ENCODE measurements around the gene CLIC2.
"Not testable (repeated sequence)": the region's sequence is repeated elsewhere in the genome, so short reads cannot be mapped to it uniquely, and the experiment has no call there.

CLIC2 gene

GRCh38 chrX:155334486-155335336 lies at the start of gene CLIC2:
Gene CLIC2 (minus strand): TSS chrX:155334614. CDS start chrX:155334427, 187 bp downstream.
- no peak for TF ChIP-seq CTCF (IDR thresholded peaks at IDR 0.05; ENCODE audit: poor library complexity, severe bottlenecking)
- no peak for DNase-seq (ENCODE audit: low spot score)

GRCh38 chrX:155382529-155382967 lies 48.1 kb upstream of the CLIC2 start:
- not testable (repeated sequence) for H3K4me1 ChIP-seq (ENCODE audit: insufficient read depth, poor library complexity, severe bottlenecking)

More at GRCh38 chrX:155334486-155335336, at the start of gene CLIC2:
- ATAC-seq (ENCODE audit: low read depth), result peak; percentile 41; the same call in 1 of the 3 replicates
- Histone ChIP-seq H3K27me3 (ENCODE audit: insufficient read depth, poor library complexity, severe bottlenecking) (no peaks in the 10 kb centered on the region), H3K27ac (ENCODE audit: poor library complexity, severe bottlenecking) (no peak within 1 kb of the TSS), H3K9me3 (ENCODE audit: severe bottlenecking) (no peaks in the 10 kb centered on the region), H3K4me1 (ENCODE audit: insufficient read depth, poor library complexity, severe bottlenecking) (no peaks in the 10 kb centered on the region), H3K36me3 (ENCODE audit: low read depth) (no peaks in the 10 kb centered on the region), H3K4me3 (ENCODE audit: severe bottlenecking) (no peak within 1 kb of the TSS)

GRCh38 chrX:155381843-155382528 lies 47.6 kb upstream of the CLIC2 start, which contains the start of gene F8A2:
Gene F8A2 (plus strand): TSS chrX:155382095. CDS start chrX:155382115, 20 bp downstream.
- H3K36me3 ChIP-seq (ENCODE audit: low read depth); H3K27me3 ChIP-seq (ENCODE audit: insufficient read depth, poor library complexity, severe bottlenecking): not testable (repeated sequence)
- ATAC-seq (ENCODE audit: low read depth), result peak; percentile 76

More at GRCh38 chrX:155382529-155382967, 48.1 kb upstream of the CLIC2 start:
- ATAC-seq (ENCODE audit: low read depth), result peak; percentile 43
- not testable (repeated sequence) for H3K27ac ChIP-seq (ENCODE audit: poor library complexity, severe bottlenecking); H3K9me3 ChIP-seq (ENCODE audit: severe bottlenecking); H3K36me3 ChIP-seq (ENCODE audit: low read depth); H3K27me3 ChIP-seq (ENCODE audit: insufficient read depth, poor library complexity, severe bottlenecking); DNase-seq (ENCODE audit: low spot score); H3K4me3 ChIP-seq (ENCODE audit: severe bottlenecking)

GRCh38 chrX:155379802-155380201 lies 45.4 kb upstream of the CLIC2 start:
- H3K27ac ChIP-seq (ENCODE audit: poor library complexity, severe bottlenecking); DNase-seq (ENCODE audit: low spot score); ATAC-seq (ENCODE audit: low read depth); H3K9me3 ChIP-seq (ENCODE audit: severe bottlenecking); H3K4me1 ChIP-seq (ENCODE audit: insufficient read depth, poor library complexity, severe bottlenecking); H3K27me3 ChIP-seq (ENCODE audit: insufficient read depth, poor library complexity, severe bottlenecking); H3K4me3 ChIP-seq (ENCODE audit: severe bottlenecking); H3K36me3 ChIP-seq (ENCODE audit: low read depth): not testable (repeated sequence)

More at GRCh38 chrX:155381843-155382528, 47.6 kb upstream of the CLIC2 start, which contains the start of gene F8A2:
- not testable (repeated sequence) for DNase-seq (ENCODE audit: low spot score); H3K4me3 ChIP-seq (ENCODE audit: severe bottlenecking); H3K9me3 ChIP-seq (ENCODE audit: severe bottlenecking); H3K27ac ChIP-seq (ENCODE audit: poor library complexity, severe bottlenecking); H3K4me1 ChIP-seq (ENCODE audit: insufficient read depth, poor library complexity, severe bottlenecking)

GRCh38 chrX:155373777-155374458 lies 39.5 kb upstream of the CLIC2 start:
- H3K9me3 ChIP-seq (ENCODE audit: severe bottlenecking); H3K27me3 ChIP-seq (ENCODE audit: insufficient read depth, poor library complexity, severe bottlenecking); H3K27ac ChIP-seq (ENCODE audit: poor library complexity, severe bottlenecking); H3K36me3 ChIP-seq (ENCODE audit: low read depth); ATAC-seq (ENCODE audit: low read depth); H3K4me3 ChIP-seq (ENCODE audit: severe bottlenecking); H3K4me1 ChIP-seq (ENCODE audit: insufficient read depth, poor library complexity, severe bottlenecking); DNase-seq (ENCODE audit: low spot score): not testable (repeated sequence)

- not testable (repeated sequence) for H3K4me1 ChIP-seq (ENCODE audit: insufficient read depth, poor library complexity, severe bottlenecking); DNase-seq (ENCODE audit: low spot score); H3K36me3 ChIP-seq (ENCODE audit: low read depth); H3K27ac ChIP-seq (ENCODE audit: poor library complexity, severe bottlenecking); ATAC-seq (ENCODE audit: low read depth); H3K9me3 ChIP-seq (ENCODE audit: severe bottlenecking); H3K27me3 ChIP-seq (ENCODE audit: insufficient read depth, poor library complexity, severe bottlenecking); H3K4me3 ChIP-seq (ENCODE audit: severe bottlenecking)
Measured at GRCh38 chrX:155363712-155364111, 29.3 kb upstream of the CLIC2 start.

- H3K27ac ChIP-seq (ENCODE audit: poor library complexity, severe bottlenecking); DNase-seq (ENCODE audit: low spot score); H3K27me3 ChIP-seq (ENCODE audit: insufficient read depth, poor library complexity, severe bottlenecking); H3K9me3 ChIP-seq (ENCODE audit: severe bottlenecking); H3K4me1 ChIP-seq (ENCODE audit: insufficient read depth, poor library complexity, severe bottlenecking); H3K36me3 ChIP-seq (ENCODE audit: low read depth); H3K4me3 ChIP-seq (ENCODE audit: severe bottlenecking); ATAC-seq (ENCODE audit: low read depth): not testable (repeated sequence)
Measured at GRCh38 chrX:155349448-155349847, 15.0 kb upstream of the CLIC2 start.

GRCh38 chrX:155345689-155346088 lies 11.3 kb upstream of the CLIC2 start:
- DNase-seq (ENCODE audit: low spot score); H3K36me3 ChIP-seq (ENCODE audit: low read depth); H3K27me3 ChIP-seq (ENCODE audit: insufficient read depth, poor library complexity, severe bottlenecking); ATAC-seq (ENCODE audit: low read depth); H3K4me1 ChIP-seq (ENCODE audit: insufficient read depth, poor library complexity, severe bottlenecking); H3K27ac ChIP-seq (ENCODE audit: poor library complexity, severe bottlenecking); H3K9me3 ChIP-seq (ENCODE audit: severe bottlenecking); H3K4me3 ChIP-seq (ENCODE audit: severe bottlenecking): not testable (repeated sequence)

GRCh38 chrX:155335337-155335712 lies 911 bp upstream of the CLIC2 start:
- not testable (repeated sequence) for DNase-seq (ENCODE audit: low spot score); H3K36me3 ChIP-seq (ENCODE audit: low read depth); H3K27me3 ChIP-seq (ENCODE audit: insufficient read depth, poor library complexity, severe bottlenecking); H3K4me3 ChIP-seq (ENCODE audit: severe bottlenecking); H3K27ac ChIP-seq (ENCODE audit: poor library complexity, severe bottlenecking); ATAC-seq (ENCODE audit: low read depth); H3K4me1 ChIP-seq (ENCODE audit: insufficient read depth, poor library complexity, severe bottlenecking); H3K9me3 ChIP-seq (ENCODE audit: severe bottlenecking)
